ENCODE data around the gene CNTFR. TPM values are rescaled to one million over a fixed set of nuclear protein-coding genes. Genes with fewer than 3 reads are reported as not detected.
A peak's percentile ranks its signal among the peaks of the same experiment; 100 is the strongest.
"Not testable (repeated sequence)": the region's sequence is repeated elsewhere in the genome, so short reads cannot be mapped to it uniquely, and the experiment has no call there.

Gene CNTFR
- total RNA-seq, 1 donor from 2014 or later = 9.4 TPM

DNA sequence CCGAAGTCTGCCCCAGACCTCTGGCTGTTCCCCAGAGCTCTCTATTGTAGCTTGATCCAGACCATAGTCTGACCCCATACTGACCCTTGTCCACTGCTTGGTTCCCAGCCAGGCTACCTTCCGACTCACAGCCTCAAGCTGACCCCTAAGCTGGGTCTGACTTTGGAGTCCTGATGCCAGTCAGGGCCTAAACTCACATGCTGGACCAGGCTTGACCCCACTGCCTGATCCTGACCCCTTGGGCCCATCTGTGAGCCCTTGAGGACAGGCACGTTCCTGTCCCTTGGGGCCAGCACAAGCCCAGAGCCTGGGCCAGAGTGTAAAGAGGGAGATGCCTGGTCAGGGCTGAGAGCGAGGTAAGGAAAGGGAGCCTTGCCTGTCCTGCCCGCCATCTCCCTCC lies 34.0 kb downstream of the CNTFR start:
- DNase-seq (ENCODE audit: low spot score) = no peak

DNA sequence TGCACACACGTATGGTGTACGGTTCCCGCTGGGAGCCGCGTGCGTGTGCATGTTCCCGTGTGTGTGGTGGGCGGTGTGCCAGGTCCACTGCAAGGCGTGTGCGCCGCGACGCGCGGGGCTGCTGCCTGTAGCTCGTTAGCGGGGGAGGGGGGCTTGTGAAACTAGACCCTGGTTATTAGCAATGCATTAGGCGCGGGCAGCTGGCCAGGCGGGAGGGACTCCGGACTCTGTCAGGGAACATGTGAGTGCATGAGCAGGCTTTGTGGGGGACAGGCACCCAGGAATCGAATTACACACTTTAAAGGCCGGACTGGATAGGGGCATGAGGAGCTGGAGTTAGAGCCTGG lies 34.5 kb downstream of the CNTFR start:
- DNase-seq (ENCODE audit: low spot score) = no peak

DNA sequence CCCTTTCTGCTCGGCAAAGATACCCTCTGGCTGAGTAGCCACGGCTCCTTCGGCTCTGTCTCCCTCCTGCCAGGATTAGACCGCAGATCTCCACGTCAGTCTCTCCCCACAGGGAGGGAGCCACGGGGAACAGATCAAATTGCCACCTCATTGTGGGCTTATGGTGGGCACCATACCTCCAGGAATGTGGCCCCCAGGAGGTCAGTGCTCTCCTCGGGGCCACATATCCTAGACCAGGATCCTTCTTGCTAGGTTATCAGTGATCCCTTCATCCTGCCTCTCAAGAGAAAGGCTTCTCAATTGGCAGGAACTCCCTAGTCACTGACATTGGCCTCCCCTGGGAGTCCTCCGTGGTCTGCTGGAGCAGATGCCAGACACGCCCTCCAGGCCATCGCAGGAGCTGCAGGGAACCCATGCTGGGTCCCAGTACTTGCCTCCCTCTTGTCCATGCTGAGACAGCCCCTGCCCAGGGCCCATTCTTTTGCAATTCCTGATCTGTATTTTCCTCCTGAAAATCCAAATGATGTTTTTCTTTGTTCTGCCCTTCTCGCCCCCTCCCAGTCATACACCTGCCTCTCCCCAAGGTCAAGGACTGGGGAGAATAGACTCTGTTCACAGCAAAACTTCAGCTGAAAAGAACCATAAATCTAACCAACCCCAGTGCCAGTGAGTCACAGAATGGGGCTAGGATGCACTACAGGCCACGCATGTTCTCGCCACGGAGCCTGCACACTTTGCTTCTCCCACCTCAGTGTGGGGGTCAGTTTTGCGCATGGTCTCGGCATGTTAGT lies 35.1 kb downstream of the CNTFR start:
- no peak for DNase-seq (ENCODE audit: low spot score)

DNA sequence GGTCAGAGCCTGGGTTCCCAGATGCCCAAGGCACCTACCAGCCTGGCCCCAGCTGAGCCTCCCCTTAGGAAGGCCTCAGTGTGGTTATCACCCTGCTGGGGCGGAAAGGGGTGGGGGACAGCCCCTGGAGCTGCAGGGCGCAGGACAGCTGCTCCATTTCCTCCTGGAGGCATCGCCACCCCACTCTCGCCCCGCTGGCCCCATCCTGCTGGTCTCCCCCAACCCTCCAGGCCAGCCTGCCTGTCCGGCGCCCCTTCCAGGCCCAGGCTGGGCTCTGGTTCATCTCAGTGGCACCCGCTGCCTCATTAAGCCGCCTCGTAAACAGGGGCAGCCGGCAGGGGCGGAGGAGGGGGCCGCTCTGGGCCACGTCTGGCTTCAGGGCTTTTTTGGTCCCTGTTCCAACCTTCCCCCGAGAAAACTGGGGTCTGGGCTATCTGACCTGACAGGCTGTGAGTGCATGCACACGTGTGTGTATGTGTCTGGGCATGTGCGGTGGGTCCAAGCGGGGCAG lies 36.0 kb downstream of the CNTFR start:
- DNase-seq (ENCODE audit: low spot score) = no peak

DNA sequence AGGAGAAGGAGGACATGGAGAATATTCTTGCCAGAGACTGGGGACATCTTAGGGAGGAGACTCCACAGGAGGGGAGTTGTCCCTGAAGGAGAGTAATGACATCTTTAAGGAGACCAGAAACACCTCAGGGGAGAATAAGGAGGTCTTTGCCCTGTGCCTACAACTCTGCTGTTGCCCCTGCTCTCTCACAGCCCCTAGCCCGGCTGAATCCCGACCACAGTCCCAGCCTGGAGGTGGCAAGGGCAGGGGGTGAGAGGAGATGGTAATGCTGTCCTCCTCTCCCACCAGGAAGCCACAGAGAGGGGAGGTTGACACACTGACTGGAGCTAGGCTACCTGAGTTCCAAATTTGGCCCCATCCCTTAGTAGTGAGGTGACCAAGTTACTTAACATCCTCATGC lies 36.5 kb downstream of the CNTFR start:
- no peak for DNase-seq (ENCODE audit: low spot score)

DNA sequence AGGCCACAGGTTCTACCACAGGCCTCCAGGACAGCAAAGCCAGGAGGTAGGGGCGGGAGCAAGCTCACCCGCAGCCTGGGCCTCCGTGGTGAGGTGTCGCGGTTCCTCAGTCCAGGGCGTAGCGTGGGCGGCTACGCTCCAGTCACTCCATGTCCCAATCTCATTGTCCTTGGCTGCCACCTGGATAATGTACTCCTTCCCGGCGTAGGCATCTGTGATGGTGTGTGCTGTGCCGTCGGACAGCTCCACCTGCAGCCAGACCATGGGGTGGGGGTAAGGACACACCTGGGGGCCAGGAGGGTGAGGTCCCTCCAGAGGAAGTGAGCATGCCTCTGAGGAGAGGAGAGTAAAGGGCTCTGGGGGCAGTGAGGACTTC lies 36.9 kb downstream of the CNTFR start:
- DNase-seq (ENCODE audit: low spot score) = no peak

DNA sequence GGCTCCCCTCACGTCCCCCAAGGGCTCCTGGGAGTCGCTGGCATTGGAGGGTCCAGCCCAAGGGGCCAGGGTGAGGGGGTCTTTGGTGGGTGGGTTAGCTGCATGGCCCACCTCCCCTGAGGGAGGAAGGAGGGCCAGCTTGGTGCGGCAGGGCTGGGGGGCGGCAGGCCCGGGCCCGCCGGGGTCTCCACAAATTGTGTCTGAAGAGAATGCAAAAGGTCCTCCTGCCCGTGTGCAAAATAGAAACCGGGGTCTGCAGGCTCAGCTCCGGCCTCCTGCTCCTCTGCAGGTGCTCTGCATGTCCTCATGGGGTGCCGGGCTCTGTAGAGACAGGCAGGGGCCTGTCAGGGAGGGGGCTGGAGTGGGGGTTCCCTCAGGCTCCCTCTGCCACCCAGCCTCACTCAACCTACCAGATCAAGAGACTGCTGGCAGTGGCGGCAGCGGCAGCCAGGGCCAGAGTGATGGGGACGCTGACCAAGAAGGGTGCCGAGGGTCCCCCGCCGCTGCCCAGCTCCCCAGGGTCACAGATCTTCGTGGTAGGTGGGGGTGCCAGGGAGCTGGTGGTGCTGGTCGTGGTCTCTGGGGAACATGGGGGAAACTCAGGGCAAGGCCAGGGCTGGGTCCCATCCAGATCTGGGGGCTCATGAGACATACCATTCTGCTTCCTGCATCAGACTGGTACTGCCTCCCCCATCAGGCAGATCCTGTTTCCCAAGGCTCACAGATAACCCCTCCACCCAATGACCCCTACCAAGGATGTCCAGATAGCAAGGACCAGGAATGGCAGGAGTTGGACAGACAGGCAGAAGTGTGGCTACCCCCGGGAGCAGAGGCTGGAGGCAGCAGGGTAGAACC lies 37.5 kb downstream of the CNTFR start:
- no peak for DNase-seq (ENCODE audit: low spot score)

DNA sequence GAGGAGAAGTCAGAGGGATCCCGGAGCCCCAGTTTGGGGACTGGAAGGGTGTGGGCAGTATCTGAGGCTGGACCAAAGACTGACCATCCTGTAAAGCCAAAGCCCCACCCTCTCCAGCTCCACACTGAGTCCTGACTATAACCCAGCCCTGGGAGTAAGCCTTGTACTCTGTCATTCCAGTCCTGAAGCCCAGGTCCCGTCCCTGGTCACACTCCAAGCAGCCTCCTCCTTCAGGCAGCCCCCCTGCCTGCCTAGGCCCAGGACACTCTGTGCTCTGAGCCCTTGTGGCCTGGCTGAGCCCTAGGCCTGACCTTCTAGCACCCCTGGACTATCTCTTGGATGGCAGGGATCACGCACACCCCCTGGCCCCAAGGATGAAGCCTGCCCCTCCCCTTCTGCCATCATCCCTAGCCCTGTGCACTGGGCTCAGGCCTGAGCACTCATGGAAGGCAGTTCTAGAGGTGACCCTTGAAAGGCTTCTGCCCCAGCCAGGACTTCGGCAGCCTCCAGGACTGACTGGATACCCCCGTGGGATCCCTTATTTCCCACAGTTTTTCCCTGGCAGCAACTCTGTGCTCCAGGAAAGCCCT lies 38.7 kb downstream of the CNTFR start:
- DNase-seq (ENCODE audit: low spot score) = peak; percentile 23

DNA sequence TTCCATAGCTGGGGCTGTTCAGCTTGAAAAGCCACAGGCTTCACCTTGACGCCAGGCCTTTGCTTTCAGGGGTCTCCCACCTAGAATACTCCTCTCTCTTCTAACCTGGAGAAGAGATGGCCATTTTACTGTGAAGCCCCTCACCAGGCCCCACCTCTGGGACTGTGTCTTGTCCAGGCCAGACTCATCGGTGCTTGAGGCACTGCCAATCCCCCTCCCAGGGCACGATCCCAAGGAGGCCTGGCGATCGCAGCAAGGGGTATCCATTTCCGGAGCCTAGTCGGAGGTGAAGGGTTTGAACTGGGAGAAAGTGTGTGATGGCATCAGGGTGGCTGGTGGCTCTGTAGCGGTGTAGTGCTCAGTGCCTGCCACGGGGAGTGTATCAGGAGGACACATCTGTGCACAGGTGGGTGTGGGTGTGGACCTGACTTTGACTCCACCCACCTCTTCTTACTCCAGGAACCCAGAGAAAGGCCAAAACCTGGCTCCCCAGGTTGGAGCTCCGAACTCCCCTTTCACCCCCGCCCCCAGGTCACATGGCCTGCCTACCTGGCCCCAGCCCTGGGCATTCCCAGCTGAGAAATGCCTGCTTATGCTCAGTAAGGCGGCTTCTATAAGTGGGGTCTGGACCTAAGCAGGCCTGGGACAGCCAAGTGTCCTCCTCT lies 39.4 kb downstream of the CNTFR start:
- peak; percentile 39 for DNase-seq (ENCODE audit: low spot score)

DNA sequence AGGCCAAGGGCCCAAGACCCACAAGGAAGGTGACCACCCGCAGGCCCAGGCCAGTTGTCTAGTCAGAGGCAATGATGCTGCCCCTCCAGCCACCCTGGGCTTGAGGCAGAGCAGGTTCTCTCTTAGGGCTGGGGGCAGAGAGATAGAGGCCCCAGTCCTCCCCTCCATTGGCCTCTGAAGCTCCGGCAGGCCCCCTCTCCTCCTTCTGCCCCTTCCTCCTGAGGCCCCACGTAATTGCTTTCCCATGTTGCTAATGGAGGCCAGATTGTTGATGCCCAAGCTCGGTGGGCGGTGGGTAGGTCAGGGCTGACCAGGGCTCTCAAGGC lies 40.2 kb downstream of the CNTFR start:
- DNase-seq (ENCODE audit: low spot score) = peak; percentile 36

DNA sequence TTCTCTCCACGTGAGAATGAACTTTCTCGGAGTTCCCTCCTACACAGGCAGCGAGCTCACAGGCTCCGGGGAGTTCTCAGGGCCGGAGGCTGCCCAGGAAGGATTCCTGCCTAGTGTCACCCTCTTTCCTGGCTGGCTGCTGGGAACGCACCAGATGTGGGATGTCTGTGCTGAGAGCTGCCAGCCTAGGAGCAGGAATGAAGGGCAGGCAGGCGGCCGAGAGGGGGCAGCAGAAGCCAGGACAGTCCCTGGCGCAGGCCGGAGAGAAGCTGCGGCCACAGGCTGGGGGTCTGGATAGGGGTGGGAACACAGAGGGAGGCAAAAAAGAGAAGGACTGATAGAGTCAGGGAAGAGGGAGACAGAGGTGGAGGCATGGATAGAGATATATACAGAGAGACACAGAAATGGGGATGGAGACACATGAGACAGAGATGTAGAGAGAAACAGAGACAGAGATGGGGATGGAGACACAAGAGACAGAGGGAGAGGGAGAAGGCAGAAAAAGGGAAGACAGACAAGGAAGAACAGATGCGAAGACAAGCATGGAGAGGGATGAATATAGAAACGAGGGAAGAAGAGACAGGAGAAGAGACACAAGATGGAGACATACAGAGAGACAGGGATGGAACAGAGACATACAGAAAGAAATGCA lies 41.4 kb downstream of the CNTFR start:
- peak; percentile 76 for DNase-seq (ENCODE audit: low spot score)

DNA sequence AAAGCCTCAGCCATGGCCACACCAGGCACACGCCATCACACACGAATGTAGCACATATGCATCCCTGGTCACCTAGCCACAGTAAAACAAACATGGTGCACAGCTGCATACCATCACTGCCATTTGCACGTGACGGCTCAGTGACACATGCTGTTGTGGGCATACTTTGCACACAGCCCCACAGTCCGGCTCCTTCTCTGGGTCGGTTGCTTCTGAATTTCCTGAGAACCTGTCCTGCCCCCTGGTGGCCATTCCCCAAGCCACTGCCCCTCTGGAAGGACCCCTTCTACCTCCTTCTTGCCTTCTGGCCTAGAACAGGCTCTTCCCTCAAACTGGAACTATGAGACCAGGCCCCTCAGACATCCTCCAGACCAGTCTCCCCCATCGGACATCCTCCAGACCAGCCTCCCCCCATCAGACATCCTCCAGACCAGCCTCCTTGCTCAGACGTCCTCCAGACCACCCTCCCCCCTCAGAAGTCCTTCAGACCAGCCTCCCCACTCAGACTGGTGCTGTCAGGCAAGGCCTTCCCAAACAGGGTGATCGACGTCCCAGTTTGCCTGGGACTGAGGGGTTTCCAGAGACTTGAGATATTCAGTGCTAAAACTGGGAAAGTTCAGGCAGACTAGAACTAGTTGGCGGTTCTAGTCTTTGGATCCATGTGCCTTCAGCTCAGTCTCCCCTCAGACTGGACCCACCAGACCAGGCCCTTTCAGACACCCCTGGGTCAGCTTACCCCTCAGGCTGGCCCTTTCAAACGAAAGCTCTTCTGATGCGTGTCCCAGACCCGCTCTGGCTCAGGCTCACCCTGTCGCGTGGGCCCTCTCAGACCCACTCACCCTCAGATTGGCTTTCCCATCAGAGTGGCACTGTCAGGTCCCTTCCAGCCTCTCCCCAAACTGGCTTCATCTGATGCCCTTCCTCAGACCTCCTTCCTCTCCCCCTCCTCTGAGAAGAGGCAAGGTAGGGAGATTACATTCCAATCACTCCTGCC lies 42.4 kb downstream of the CNTFR start:
- DNase-seq (ENCODE audit: low spot score) = peak; percentile 58

DNA sequence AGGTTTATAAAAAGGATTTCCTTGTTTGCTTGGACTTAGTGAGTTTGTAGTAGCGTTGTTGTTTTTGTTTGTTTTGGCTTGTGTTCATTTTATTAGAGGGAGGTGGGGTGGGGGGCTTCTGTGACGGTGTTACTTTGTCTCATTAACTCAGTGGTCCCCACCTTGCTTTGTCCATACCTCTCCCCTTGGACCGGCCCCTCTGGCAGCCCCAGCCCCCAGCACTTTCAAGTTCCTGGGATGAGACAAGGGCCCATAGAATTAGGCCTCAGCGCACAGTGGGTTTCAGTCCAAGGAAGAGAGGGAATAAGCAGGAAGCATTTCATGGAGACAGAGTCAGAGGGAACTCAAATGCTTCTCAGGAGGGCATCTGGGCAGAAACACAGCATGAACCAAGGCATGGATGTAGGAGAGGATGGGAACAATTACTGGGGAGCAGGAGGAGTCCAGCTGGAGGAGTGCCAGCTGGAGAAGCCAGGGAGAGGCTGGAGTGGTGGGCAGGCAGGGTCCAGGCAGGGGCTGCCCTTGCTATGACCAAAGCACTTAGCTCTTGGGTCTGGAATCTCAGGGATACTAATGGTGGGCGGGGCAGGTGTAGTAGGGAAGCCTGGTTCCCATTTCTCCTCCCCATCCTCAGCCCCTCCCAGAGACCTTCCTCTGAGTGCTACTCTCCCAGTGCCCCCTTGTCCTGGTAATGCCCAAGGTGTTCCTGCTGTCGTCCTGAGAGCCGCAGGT lies 43.3 kb downstream of the CNTFR start:
- peak; percentile 35 for DNase-seq (ENCODE audit: low spot score)

DNA sequence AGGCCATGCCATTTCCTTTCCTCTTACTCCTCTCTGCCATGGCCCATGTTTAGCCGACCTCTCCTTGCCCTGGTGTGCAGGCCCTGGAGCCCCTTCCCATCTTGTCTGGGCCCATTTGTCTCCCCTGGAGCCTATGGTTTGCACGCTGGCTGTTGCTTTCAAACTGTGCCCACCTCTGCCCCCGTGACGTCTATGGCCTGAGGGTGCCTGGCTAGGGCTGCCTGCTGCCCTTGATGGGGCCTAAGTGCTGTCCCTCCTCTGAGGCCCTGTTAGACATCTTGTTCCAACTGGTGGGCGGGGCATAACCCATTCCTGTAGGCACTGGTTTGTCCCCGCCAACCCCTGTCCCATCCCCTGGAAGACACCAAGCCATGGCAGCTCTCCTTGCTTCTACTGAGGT lies 44.0 kb downstream of the CNTFR start:
- peak; percentile 32 for DNase-seq (ENCODE audit: low spot score)

DNA sequence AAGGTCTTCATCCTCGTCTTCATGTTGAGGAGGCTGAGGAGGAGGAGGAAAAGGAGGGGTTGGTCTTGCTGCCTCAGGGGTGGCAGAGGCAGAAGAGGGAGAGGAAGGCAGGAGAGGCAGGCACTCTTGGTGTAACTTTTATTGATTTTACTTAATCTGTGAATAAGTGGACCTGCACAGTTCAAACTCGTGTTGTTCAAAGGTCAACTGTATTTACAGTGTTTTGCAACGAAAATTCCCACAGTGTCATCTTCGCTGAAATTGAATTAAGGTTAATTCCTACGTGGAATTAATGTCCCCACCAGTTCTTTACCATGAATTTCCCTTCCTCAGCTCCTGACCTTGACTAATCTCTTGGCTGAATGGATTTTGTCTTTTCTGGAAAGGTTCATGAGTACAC lies 45.5 kb downstream of the CNTFR start:
- DNase-seq (ENCODE audit: low spot score) = no peak

DNA sequence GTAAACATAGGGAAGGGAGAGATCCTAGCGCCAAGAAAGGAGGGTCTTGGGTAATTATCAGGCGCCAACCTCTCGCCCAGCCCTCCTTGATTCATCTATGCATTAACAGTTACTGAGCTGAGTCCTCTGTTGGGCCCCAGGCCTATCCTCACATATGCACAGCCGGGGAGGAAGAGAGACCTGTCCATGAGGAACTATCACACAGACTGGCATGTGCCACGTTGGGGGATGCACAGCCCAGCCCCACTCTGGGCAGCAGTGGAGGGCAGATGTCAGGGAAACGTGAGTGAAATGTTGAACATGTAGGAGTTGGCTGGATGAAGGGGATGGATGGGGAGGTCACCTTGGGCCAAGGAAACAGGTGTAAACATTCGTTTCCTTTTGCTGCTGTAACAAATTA lies 48.0 kb downstream of the CNTFR start:
- peak; percentile 12 for DNase-seq (ENCODE audit: low spot score)

DNA sequence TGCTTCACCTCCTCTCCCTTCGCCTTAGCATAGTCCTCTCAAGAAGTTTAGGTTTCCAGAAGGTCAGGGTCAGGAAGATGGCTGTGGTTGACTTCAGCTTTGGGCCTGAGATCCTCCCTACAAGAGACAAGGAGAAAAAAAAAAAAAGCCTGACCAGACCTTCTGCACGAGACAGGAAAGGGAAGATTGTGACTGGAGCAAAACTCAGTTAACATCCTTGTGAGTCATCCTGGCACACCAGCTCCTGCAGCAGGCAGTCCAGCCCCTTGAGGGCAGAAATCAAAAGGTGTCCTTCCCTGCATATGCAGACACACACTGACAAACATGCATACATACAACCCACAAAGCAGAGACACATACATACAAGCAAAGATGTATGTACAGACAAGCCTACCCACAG lies 48.7 kb downstream of the CNTFR start:
- peak; percentile 32 for DNase-seq (ENCODE audit: low spot score)

DNA sequence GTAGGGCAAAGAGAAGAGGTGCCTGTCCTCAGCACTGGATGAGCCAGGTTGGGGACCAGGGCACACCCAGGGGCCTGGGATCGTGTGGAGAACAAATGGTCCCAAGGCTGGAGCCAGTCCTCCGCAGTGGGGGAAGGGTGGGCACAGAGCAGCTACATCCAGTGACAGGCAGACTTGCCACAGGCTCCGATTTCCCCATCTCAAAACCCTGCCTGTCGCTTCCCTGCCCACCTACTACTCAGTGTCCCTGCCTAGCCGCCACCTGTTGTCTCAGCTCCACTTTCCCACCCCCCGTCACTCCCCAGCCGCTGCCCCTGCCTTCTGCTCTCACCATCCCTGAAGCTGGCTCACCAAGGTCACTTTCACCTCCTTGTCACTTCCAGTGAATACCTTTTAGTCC lies 52.8 kb downstream of the CNTFR start:
- DNase-seq (ENCODE audit: low spot score) = peak; percentile 30

DNA sequence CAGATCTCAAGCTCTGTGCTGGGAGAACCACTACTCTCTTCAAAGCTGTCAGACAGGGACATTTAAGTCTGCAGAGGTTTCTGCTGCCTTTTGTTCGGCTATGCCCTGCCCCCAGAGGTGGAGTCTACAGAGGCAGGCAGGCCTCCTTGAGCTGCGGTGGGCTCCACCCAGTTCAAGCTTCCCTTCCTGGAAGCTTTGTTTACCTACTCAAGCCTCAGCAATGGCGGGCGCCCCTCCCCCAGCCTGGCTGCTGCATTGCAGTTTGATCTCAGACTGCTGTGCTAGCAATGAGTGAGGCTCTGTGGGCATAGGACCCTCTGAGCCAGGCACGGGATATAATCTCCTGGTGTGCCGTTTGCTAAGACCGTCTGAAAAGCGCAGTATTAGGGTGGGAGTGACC lies 57.5 kb downstream of the CNTFR start:
- not testable (repeated sequence) for DNase-seq (ENCODE audit: low spot score)

DNA sequence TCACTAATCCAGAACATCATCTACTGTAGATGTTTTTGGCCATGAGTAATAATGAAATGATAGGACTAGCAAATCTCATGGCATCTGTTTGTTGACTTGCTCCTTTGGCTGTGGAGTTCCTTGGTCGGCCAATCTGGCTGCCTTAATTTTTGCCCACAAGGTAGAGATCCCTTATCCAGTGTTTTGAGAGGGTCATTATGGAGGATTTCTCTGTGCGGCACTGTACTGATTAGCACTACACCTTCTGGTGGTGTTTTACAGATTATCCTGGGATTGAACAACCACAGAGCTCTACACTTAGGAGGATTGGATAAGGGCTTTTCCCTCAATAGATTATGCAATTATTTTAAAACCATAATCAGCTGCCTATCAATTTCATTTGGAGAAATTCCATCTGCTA lies 63.5 kb downstream of the CNTFR start:
- DNase-seq (ENCODE audit: low spot score) = no peak
